Measurements from ENCODE around the gene CCDC81. TPM values are rescaled to one million over a fixed set of nuclear protein-coding genes. Genes with fewer than 3 reads are reported as not detected.
"Not testable (repeated sequence)": the region's sequence is repeated elsewhere in the genome, so short reads cannot be mapped to it uniquely, and the experiment has no call there.

CCDC81 gene
- total and polyA plus RNA-seq, 8 donors = 0.28 to 3.3 (median 0.89) TPM; not detected in 4

DNA sequence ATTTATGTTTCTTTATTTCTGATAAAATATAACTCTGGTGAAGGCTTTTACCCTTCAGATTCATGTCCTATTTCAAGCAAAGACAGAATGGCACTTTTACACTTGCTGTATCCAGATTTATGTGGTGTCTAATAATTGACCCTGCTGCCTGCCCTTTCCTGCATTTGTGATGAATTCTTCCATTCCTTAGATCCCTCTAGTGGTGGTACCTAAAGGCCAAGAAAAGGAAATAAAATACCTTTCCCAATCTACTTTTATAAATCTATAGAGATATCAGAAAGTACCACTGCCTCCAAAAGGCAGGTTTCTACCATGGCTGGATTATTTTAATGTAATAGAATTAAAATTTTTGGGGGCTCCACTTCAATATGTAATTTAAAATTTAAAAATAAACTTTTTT, 34.2 kb downstream of the CCDC81 start:
- no peak overlapping the region for H3K4me3 ChIP-seq
- TF ChIP-seq, protein P1, sequence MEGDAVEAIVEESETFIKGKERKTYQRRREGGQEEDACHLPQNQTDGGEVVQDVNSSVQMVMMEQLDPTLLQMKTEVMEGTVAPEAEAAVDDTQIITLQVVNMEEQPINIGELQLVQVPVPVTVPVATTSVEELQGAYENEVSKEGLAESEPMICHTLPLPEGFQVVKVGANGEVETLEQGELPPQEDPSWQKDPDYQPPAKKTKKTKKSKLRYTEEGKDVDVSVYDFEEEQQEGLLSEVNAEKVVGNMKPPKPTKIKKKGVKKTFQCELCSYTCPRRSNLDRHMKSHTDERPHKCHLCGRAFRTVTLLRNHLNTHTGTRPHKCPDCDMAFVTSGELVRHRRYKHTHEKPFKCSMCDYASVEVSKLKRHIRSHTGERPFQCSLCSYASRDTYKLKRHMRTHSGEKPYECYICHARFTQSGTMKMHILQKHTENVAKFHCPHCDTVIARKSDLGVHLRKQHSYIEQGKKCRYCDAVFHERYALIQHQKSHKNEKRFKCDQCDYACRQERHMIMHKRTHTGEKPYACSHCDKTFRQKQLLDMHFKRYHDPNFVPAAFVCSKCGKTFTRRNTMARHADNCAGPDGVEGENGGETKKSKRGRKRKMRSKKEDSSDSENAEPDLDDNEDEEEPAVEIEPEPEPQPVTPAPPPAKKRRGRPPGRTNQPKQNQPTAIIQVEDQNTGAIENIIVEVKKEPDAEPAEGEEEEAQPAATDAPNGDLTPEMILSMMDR (IDR thresholded peaks at IDR 0.05) = no peak
- TF ChIP-seq POLR2A (IDR thresholded peaks at IDR 0.05) (no peak), EP300 (IDR thresholded peaks at IDR 0.05) (no peak), POLR2AphosphoS5 (IDR thresholded peaks at IDR 0.05) (no peak)
- H3K9me3 ChIP-seq = no peaks in the 10 kb centered on the region
- intact Hi-C loops (cut with DNase I; ENCODE audit: low total_unique reads) = no loop called here
- peaks cover 0 to 8% (median 0%) of the 10 kb centered on the region in 4 donors for H3K36me3 ChIP-seq
- no peaks in the 10 kb centered on the region for H3K27me3 ChIP-seq
- DNase-seq = no peak
- no peaks in the 10 kb centered on the region for H3K4me1 ChIP-seq
- no peak overlapping the region for H3K27ac ChIP-seq

DNA sequence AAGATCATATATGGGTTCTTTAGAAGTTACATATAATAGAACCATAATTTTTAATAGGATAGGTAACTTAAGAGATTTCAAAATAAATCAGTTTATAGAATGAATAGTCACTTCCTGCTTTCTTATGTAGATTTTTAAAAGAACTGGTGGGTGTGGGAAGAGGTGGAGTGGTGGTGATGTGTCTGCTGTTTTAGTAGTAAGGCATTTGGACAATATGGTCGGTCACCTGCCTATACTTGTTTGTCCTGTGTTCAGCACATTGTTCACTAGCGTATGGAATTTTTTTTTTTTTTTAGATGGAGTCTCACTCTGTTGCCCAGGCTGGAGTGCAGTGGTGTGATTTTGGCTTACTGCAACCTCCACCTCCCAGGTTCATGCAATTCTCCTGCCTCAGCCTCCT, 39.3 kb downstream of the CCDC81 start:
- no peaks in the 10 kb centered on the region for H3K27me3 ChIP-seq
- no peak for DNase-seq
- no peak overlapping the region for H3K4me3 ChIP-seq
- H3K4me1 ChIP-seq = no peaks in the 10 kb centered on the region
- intact Hi-C loops (cut with DNase I; ENCODE audit: low total_unique reads) = no loop called here
- peaks cover 0 to 8% (median 0%) of the 10 kb centered on the region in 4 donors for H3K36me3 ChIP-seq
- H3K27ac ChIP-seq = no peak overlapping the region
- WGBS, 5 donors = 84 to 100% (median 92%) methylated on average over 2 of the region's 2 CpGs
- TF ChIP-seq, protein P1 (IDR thresholded peaks at IDR 0.05) = no peak
- no peak for TF ChIP-seq POLR2A (IDR thresholded peaks at IDR 0.05)
- no peak for TF ChIP-seq POLR2AphosphoS5 (IDR thresholded peaks at IDR 0.05)
- no peak for TF ChIP-seq EP300 (IDR thresholded peaks at IDR 0.05)
- H3K9me3 ChIP-seq = no peaks in the 10 kb centered on the region

DNA sequence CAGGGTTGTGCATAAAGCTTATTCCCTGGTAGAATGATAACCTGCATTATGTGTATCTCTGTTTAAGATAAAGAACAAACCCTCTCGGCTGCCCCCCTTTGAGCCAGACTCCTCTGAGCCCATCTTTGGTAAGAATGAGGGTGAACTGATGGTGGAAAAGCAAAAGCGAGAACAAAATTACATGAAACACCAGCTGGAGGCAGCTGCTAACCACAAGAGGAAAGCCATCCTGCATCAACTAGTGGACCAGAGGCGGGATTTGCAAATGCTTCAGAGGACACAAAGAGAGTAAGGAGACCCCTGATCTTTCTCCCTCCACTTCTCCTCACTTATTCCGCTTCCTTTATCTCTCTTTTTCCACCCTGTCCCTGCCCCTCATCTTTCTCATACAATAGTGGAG, 40.3 kb downstream of the CCDC81 start:
- intact Hi-C loops (cut with DNase I; ENCODE audit: low total_unique reads) = no loop called here

DNA sequence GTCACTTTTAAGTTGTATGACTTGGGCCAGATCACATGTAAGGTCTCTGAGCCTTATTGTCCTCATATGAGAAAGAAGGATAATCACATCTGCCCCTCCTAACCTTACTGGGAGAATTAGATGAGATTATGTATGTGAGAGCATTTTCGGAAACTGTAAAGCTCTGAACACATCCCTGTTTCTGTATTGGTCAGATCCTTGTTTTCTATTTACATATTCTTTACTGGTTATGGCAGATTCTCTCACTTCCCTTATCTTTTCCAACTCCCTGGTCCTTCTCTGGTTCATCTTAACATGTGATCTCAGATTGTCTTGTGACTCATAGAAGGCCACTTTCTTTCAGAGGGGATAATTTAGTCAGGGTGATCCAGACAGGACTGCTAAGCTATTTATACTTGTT, 41.8 kb downstream of the CCDC81 start:
- Histone ChIP-seq H3K36me3 (peaks cover 0 to 8% (median 0%) of the 10 kb centered on the region in 4 donors), H3K9me3 (no peaks in the 10 kb centered on the region), H3K4me1 (no peaks in the 10 kb centered on the region), H3K27ac (no peak overlapping the region), H3K4me3 (no peak overlapping the region), H3K27me3 (no peaks in the 10 kb centered on the region)
- intact Hi-C loops (cut with DNase I; ENCODE audit: low total_unique reads) = no loop called here
- 82 to 94% (median 88%) methylated on average over 1 of the region's 1 CpG for whole genome bisulfite sequencing, 5 donors
- DNase-seq = no peak
- TF ChIP-seq, protein P1 (IDR thresholded peaks at IDR 0.05) = no peak
- no peak for TF ChIP-seq POLR2A (IDR thresholded peaks at IDR 0.05)
- no peak for TF ChIP-seq POLR2AphosphoS5 (IDR thresholded peaks at IDR 0.05)

More for the DNA sequence above, 40.3 kb downstream of the CCDC81 start:
- Histone ChIP-seq H3K27ac (no peak overlapping the region), H3K36me3 (peaks cover 0 to 8% (median 0%) of the 10 kb centered on the region in 4 donors), H3K4me3 (no peak overlapping the region), H3K27me3 (no peaks in the 10 kb centered on the region), H3K9me3 (no peaks in the 10 kb centered on the region), H3K4me1 (no peaks in the 10 kb centered on the region)
- TF ChIP-seq, protein P1 (IDR thresholded peaks at IDR 0.05) = no peak
- TF ChIP-seq POLR2A (IDR thresholded peaks at IDR 0.05) (no peak), EP300 (IDR thresholded peaks at IDR 0.05) (no peak), POLR2AphosphoS5 (IDR thresholded peaks at IDR 0.05) (no peak)
- 72 to 77% (median 75%) methylated on average over 4 of the region's 4 CpGs for WGBS, 5 donors
- peak in 1 of 2 donors; percentile 41 for DNase-seq

DNA sequence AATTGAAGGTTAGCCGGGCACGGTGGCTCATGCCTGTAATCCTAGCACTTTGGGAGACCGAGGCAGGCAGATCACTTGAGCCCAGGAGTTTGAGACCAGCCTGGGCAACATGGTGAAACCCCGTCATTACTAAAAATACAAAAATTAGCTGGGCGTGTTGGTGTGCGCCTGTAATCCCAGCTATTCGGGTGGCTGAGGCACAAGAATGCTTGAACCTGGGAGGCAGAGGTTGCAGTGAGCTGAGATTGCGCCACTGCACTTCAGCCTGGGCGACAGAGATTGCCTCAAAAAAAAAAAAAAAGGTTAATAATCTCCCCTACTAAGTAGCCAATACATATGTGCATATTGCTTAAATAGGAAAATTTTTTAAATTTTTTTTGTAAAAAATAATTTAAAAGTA, 42.3 kb downstream of the CCDC81 start:
- H3K4me3 ChIP-seq; H3K9me3 ChIP-seq; DNase-seq; intact Hi-C loops (cut with DNase I; ENCODE audit: low total_unique reads); H3K4me1 ChIP-seq; H3K27me3 ChIP-seq; H3K36me3 ChIP-seq; H3K27ac ChIP-seq: not testable (repeated sequence)
- 91 to 94% (median 94%) methylated on average over 9 of the region's 9 CpGs for WGBS, 5 donors
